Skeletal muscle satellite cell (primary cell): ENCODE data around the gene FRMD1.

Source experiments
- H3K27me3 ChIP-seq: 2 replicates; pipeline ENCODE4 v1.7.0; 2013; ENCODE audit warnings: low read length; ENCODE audit not compliant: control insufficient read depth, insufficient read depth
- H3K36me3 ChIP-seq: 2 replicates; pipeline ENCODE4 v1.7.0; 2013; ENCODE audit warnings: mild to moderate bottlenecking, control low read depth, low read length; ENCODE audit not compliant: insufficient read depth
- H3K4me1 ChIP-seq: 2 replicates; pipeline ENCODE4 v1.7.0; 2013; ENCODE audit warnings: low read length; ENCODE audit not compliant: control insufficient read depth, insufficient read depth
- H3K4me2 ChIP-seq: 2 replicates; pipeline ENCODE4 v1.7.0; 2013; ENCODE audit warnings: mild to moderate bottlenecking, low read length
- H3K4me3 ChIP-seq: 2 replicates; pipeline ENCODE4 v1.7.0; 2013; ENCODE audit warnings: low read length
- H3K9ac ChIP-seq: 2 replicates; pipeline ENCODE4 v1.7.0; 2013; ENCODE audit warnings: mild to moderate bottlenecking, low read depth, low read length, moderate library complexity
- H3K9me3 ChIP-seq: replicated peaks from 2 replicates; pipeline ENCODE4 v1.7.0; 2013; ENCODE audit warnings: mild to moderate bottlenecking, control low read depth, low read length

The FRMD1 gene

GRCh38 chr6:168107191-168107983, 28.4 kb upstream of the FRMD1 start:
- no peaks in the 10 kb centered on the region for H3K4me1 ChIP-seq
- no peaks in the 10 kb centered on the region for H3K27me3 ChIP-seq
- no peak overlapping the region for H3K9ac ChIP-seq
- H3K4me3 ChIP-seq: no peak overlapping the region
- H3K4me2 ChIP-seq: no peak overlapping the region
- H3K36me3 ChIP-seq: no peaks in the 10 kb centered on the region
- peaks cover 5% of the 10 kb centered on the region for H3K9me3 ChIP-seq

DNA sequence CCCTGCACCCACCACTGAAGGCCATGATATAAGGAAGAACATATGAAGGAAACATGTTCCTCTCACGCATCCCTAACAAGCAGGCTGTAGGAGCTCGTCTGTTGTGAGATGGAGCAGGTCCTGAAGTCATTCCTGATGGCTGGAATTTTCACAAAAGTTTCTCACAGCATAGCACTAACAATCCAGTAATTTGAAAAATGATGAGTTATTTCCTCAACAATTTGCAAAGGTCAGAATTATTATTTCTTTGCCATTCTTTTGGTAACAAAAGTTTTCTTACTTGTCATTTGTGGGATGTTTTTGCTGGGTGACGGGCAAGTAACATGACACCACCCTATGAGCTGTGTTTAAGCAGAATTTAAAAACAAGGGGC, 27.6 kb upstream of the FRMD1 start:
- peaks cover 5% of the 10 kb centered on the region for H3K9me3 ChIP-seq
- no peak overlapping the region for H3K9ac ChIP-seq
- no peak overlapping the region for H3K4me3 ChIP-seq
- no peaks in the 10 kb centered on the region for H3K36me3 ChIP-seq
- H3K4me2 ChIP-seq: no peak overlapping the region
- no peaks in the 10 kb centered on the region for H3K4me1 ChIP-seq
- H3K27me3 ChIP-seq: peaks cover 4% of the 10 kb centered on the region

- Histone ChIP-seq H3K27me3 (peaks cover 4% of the 10 kb centered on the region), H3K4me1 (no peaks in the 10 kb centered on the region), H3K9me3 (peaks cover 5% of the 10 kb centered on the region), H3K4me3 (no peak overlapping the region), H3K4me2 (no peak overlapping the region), H3K36me3 (no peaks in the 10 kb centered on the region), H3K9ac (no peak overlapping the region)
Measured at GRCh38 chr6:168105813-168106632, 27.0 kb upstream of the FRMD1 start.

DNA sequence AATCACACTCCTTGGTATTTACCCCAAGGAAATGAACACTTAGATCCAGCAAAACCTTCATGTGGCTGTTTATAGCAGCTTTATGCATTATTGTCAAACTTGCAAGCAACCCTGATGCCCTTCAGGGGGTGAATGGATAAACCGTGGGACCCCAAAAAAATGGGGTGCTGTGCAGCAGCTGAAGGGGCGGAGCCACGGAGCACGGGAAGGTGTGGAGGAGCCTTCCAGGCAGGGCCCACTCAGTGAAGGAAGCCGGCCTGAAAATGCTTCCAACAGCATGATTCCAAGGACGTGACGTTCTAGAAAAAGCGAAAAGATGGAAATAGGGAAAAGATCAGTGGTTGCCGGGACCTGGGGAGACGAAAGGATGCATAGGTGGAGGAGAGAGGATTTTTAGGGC, 25.6 kb upstream of the FRMD1 start:
- Histone ChIP-seq H3K4me3 (no peak overlapping the region), H3K4me1 (no peaks in the 10 kb centered on the region), H3K9me3 (peaks cover 5% of the 10 kb centered on the region), H3K9ac (no peak overlapping the region), H3K27me3 (peaks cover 4% of the 10 kb centered on the region), H3K36me3 (no peaks in the 10 kb centered on the region), H3K4me2 (no peak overlapping the region)

- H3K27me3 ChIP-seq: peaks cover 4% of the 10 kb centered on the region
- no peaks in the 10 kb centered on the region for H3K36me3 ChIP-seq
- H3K9me3 ChIP-seq: peaks cover 1% of the 10 kb centered on the region
- no peak overlapping the region for H3K4me2 ChIP-seq
- H3K9ac ChIP-seq: no peak overlapping the region
- H3K4me1 ChIP-seq: no peaks in the 10 kb centered on the region
- H3K4me3 ChIP-seq: no peak overlapping the region
Measured at GRCh38 chr6:168103050-168103830, 24.2 kb upstream of the FRMD1 start.

DNA sequence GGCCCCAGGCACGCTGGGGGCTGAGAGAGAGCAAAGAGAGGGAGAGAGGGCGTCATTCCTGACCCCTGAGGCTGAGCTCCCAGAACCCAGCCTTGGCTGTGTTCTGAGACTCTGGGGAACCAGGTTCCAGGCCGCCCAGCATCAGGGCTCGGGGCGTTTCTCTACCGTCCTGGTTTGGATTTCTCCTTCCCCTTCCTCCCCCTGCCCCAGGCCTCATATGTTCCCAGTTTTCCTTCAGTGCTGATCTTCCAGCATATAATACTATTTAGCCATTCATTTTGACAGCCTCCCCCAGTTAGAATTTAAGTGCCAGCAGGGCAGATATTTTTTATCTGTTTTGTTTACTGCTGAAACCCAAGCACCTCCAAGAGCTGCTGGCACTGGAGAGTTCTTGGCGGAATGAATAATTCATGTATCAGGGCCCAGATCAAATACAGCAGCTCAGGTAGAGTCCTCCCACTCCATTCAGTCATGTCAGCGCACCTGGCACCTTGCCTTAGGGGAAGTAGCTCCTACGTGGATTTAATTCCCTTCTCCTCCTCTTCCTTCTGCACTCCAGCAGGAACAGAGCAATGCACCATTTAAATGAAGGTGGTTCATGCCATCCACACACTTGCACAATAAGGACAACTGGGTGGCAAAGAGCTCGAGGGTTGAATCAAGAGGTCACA, 23.4 kb upstream of the FRMD1 start:
- Histone ChIP-seq H3K27me3 (peaks cover 4% of the 10 kb centered on the region), H3K36me3 (no peaks in the 10 kb centered on the region), H3K4me2 (no peak overlapping the region), H3K9me3 (no peaks in the 10 kb centered on the region), H3K9ac (no peak overlapping the region), H3K4me3 (no peak overlapping the region), H3K4me1 (no peaks in the 10 kb centered on the region)

DNA sequence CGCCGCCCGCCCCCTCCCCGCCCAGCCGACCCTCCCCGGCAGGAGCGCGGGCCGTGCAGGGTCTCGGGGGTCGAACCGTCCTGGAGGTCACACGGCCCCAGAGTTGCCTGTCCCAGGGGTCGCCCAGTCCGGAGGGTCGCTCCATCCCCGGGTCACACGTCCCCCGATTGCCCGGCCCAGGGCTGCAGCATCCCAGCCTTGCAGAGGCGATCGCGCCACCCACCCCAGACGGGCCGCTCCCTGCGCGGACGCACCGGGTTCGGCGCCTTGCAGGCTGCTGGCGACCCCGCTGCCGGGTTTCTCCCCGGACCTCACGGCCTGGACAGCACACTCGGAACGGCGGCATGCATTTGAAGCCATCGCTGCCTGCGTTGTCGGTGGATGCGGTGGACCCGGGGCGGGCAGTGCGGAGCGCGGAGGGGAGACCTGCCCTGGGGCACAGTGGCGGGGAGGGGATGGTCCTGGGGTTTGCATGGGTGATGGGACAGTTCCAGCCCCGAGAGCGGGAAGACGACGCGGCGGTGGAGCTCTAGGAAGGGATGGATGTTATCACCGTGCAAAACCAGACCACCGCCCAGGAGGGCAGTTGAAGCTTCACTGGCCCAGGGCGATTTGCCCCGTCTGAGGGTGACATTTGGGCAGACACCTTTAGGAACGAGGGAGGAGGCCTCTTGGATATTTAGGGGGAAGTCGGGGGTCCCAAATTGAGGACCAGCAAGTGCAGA, 22.7 kb upstream of the FRMD1 start:
- peaks cover 4% of the 10 kb centered on the region for H3K27me3 ChIP-seq
- no peak overlapping the region for H3K4me3 ChIP-seq

DNA sequence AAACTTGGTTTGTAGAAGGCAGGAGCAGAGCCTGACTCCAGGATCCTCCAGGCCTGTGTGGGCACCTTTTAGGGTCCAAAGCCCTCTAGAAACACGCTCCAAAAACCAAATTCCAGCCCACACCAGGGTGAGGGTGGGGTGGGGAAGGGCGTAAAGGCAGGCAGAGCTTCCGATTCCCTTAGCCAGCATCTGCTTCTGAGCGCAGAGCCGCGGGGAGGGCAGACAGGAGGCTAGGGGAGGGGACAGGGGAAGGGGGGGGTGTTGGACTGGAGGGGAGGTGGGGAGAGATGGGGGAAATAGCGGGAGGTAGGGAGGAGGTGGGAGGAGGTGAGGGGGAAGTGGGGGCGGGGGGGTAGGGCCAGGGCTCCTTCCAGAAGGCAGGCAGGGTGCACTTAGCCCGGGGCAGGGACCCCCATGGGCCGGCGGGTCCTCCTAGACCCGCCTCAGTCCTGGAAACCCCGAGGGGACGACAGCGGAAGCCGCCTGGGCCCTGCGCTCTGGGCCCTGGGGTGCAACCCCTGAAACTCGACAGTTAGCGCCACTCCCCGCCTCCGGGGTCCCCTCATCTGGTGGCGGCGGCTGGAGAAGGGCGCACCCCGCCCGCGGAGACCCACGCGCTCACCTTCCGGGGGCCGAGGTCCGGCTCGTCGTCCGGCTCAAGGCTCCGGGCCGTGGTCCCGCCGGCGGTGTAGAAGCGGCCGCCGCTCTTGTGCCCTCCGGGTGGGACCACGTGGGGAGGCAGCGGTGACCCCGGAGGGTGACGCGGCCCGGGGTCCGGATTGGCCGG, 22.0 kb upstream of the FRMD1 start:
- no peak overlapping the region for H3K4me3 ChIP-seq
- peaks cover 4% of the 10 kb centered on the region for H3K27me3 ChIP-seq

More for the DNA sequence above, 22.7 kb upstream of the FRMD1 start:
- H3K4me2 ChIP-seq: no peak overlapping the region
- H3K9ac ChIP-seq: no peak overlapping the region
- H3K36me3 ChIP-seq: no peaks in the 10 kb centered on the region
- H3K9me3 ChIP-seq: no peaks in the 10 kb centered on the region
- no peaks in the 10 kb centered on the region for H3K4me1 ChIP-seq

GRCh38 chr6:168100011-168100802, 21.2 kb upstream of the FRMD1 start:
- H3K4me1 ChIP-seq: no peaks in the 10 kb centered on the region
- H3K9ac ChIP-seq: no peak overlapping the region
- no peak overlapping the region for H3K4me2 ChIP-seq
- no peaks in the 10 kb centered on the region for H3K9me3 ChIP-seq
- peaks cover 4% of the 10 kb centered on the region for H3K27me3 ChIP-seq
- no peak overlapping the region for H3K4me3 ChIP-seq
- H3K36me3 ChIP-seq: no peaks in the 10 kb centered on the region

More for the DNA sequence above, 22.0 kb upstream of the FRMD1 start:
- no peaks in the 10 kb centered on the region for H3K9me3 ChIP-seq
- no peak overlapping the region for H3K4me2 ChIP-seq
- no peaks in the 10 kb centered on the region for H3K36me3 ChIP-seq
- H3K4me1 ChIP-seq: no peaks in the 10 kb centered on the region
- H3K9ac ChIP-seq: no peak overlapping the region
